GM12878 (cell line): ENCODE data around the gene ASIC2.

Source experiments
- ATF7 ChIP-seq: fragments of 450-650 bp; IDR thresholded peaks from 2 replicates; pipeline ENCODE4 v1.6.1; 2016; ENCODE audit warnings: low read depth, mild to moderate bottlenecking
- BRCA1 ChIP-seq: IDR thresholded peaks from 2 replicates; pipeline ENCODE4 v1.6.1; 2011; ENCODE audit warnings: low read depth, low read length, improper control_type of control experiment
- TAF1 ChIP-seq: IDR thresholded peaks from 2 replicates; pipeline ENCODE4 v1.6.1; 2011; ENCODE audit warnings: mild to moderate bottlenecking, low read depth, low read length, borderline replicate concordance

DNA sequence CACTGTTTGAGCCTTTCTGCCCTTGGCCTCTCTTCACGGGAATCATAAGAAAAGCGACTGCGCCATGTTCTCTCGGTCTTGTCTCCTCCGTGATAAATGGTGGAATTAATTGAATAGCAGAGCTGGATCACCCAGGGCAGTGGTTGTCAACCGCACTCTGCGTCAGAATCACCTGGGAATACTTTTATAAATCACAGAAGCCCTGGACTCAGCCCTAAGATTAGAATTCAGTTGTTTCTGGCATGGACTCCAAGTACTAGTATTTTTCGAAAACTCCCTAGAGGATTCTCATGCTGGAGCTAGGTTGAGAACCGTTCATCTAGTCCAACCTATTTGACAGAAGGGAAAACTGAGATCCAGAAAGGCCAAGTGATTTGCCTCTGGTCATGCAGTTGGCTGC, 237.3 kb downstream of the ASIC2 start:
- TF ChIP-seq ATF7 (no peak), TAF1 (no peak), BRCA1 (no peak)
